Hepatocyte (in vitro differentiated cells): ENCODE data around the gene KMT2D. TPM values are rescaled to one million over a fixed set of nuclear protein-coding genes. Genes with fewer than 3 reads are reported as not detected.

ENCODE experiments used
- DNase-seq: peaks from one replicate; pipeline ENCODE4 v3.0.0-alpha.2; 2016; ENCODE audit warnings: low spot score
- H2AFZ ChIP-seq: fragments of 200-600 bp; sonication (generic); 2 replicates; pipeline ENCODE4 v1.6.0; 2016; ENCODE audit warnings: antibody characterized with exemption, mild to moderate bottlenecking
- H3K27ac ChIP-seq: fragments of 200-600 bp; sonication (generic); 2 replicates; pipeline ENCODE4 v1.5.1; 2016; ENCODE audit warnings: mild to moderate bottlenecking
- H3K27me3 ChIP-seq: fragments of 200-600 bp; sonication (generic); 2 replicates; pipeline ENCODE4 v1.6.1; 2016
- H3K36me3 ChIP-seq: fragments of 200-600 bp; sonication (generic); replicated peaks from 2 replicates; pipeline ENCODE4 v1.5.1; 2016; ENCODE audit warnings: low read depth; ENCODE audit not compliant: insufficient read depth
- H3K4me1 ChIP-seq: fragments of 200-600 bp; sonication (generic); 2 replicates; pipeline ENCODE4 v1.5.1; 2016; ENCODE audit warnings: mild to moderate bottlenecking, moderate library complexity; ENCODE audit not compliant: insufficient read depth
- H3K4me2 ChIP-seq: fragments of 200-600 bp; sonication (generic); 2 replicates; pipeline ENCODE4 v1.6.0; 2016
- H3K4me3 ChIP-seq: fragments of 200-600 bp; sonication (generic); 2 replicates; pipeline ENCODE4 v1.5.1; 2016; ENCODE audit warnings: mild to moderate bottlenecking
- H3K79me2 ChIP-seq: fragments of 200-600 bp; sonication (generic); 2 replicates; pipeline ENCODE4 v1.6.0; 2017; ENCODE audit warnings: mild to moderate bottlenecking
- H3K9me2 ChIP-seq: fragments of 200-600 bp; sonication (generic); replicated peaks from 2 replicates; pipeline ENCODE4 v1.6.0; 2017; ENCODE audit warnings: mild to moderate bottlenecking; ENCODE audit not compliant: insufficient read depth
- H3K9me3 ChIP-seq: fragments of 200-600 bp; sonication (generic); 2 replicates; pipeline ENCODE4 v1.5.1; 2016; ENCODE audit warnings: low read depth, mild to moderate bottlenecking
- H4K20me1 ChIP-seq: fragments of 200-600 bp; sonication (generic); 2 replicates; pipeline ENCODE4 v1.6.0; 2016; ENCODE audit warnings: mild to moderate bottlenecking; ENCODE audit not compliant: insufficient read depth, poor library complexity, severe bottlenecking
- CTCF ChIP-seq: fragments of 200-600 bp; sonication (generic); IDR thresholded peaks from 2 replicates; pipeline ENCODE4 v1.5.1; 2016; ENCODE audit warnings: antibody characterized with exemption, mild to moderate bottlenecking; ENCODE audit not compliant: poor library complexity
- EZH2 ChIP-seq: fragments of 200-600 bp; sonication (generic); IDR thresholded peaks from 2 replicates; pipeline ENCODE4 v1.6.1; 2016; ENCODE audit warnings: antibody characterized with exemption, mild to moderate bottlenecking, borderline replicate concordance
- EZH2phosphoT487 ChIP-seq: fragments of 200-600 bp; sonication (generic); IDR thresholded peaks from one replicate; pipeline ENCODE4 v1.6.1; 2018; ENCODE audit warnings: antibody characterized with exemption, mild to moderate bottlenecking, low read depth, moderate library complexity; ENCODE audit not compliant: unreplicated experiment, severe bottlenecking
- WGBS: methylation state at CpG from one replicate; pipeline ENCODE4 v1.1.6; 2016; ENCODE audit warnings: low lambda C conversion rate; ENCODE audit errors: missing lambda C conversion rate; 5-methylcytosine and 5-hydroxymethylcytosine counted together
- polyA plus RNA-seq: library from polyadenylated mRNA; unstranded; fragments of >200 nt; fragmentation: Nextera tagmentation; extraction: Ambion mirVana; gene quantifications from 2 replicates; pipeline ENCODE4 v1.2.1, GENCODE V29; 2016
- total RNA-seq: library from RNA; depleted of rRNA; stranded (reverse); fragments of >200 nt; gene quantifications from 2 replicates; pipeline ENCODE4 v1.2.3, GENCODE V29; 2014

The KMT2D gene
- total and polyA plus RNA-seq, 2 experiments from 2014 or later: 31.2 to 37.3 TPM

DNA sequence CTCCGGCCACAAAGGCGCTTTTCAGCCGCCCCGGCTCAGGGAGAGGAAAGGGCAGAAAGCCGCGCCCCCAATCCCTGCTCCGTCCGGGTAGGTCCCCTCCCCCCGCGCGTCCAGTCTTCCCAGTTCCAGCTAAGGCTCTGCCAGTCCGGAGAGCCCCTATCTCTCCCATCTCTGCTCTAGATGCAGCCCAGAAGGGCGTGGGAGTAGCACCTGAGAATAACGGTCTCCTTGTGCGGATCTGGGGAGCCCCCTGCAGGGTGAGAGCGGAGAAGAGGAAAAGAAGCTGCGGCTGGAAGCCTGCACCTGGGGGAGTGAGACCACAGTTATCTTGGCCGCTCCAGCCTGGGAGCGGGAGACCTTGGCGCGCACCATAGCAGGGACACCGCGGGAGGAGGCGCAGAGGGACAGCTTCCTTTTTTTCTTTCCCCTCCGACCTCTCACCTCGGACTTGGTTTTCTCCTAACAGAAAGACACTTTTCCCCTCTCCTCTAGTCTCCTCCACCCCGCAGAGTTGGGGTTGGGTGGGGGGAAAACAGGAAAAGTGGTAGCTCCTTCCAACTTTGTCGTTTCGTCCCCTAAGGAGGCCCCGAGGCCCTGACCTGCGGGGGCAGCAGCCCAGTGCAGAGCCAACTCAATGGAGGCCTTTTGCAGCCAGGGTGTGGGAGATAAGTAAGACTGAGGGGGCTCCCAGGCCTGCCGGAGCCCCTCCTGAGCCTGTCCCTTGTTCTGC lies 31.7 kb upstream of the KMT2D start:
- peak; percentile 48 for TF ChIP-seq CTCF
- TF ChIP-seq EZH2phosphoT487: no peak
- TF ChIP-seq EZH2: peak; percentile 86
- peak; percentile 47 for DNase-seq
- Histone ChIP-seq H3K4me2 (peak overlapping the region; percentile 65), H3K27me3 (peaks cover 74% of the 10 kb centered on the region), H3K9me3 (no peaks in the 10 kb centered on the region), H3K36me3 (no peaks in the 10 kb centered on the region), H3K9me2 (no peaks in the 10 kb centered on the region), H3K4me1 (peaks cover 10% of the 10 kb centered on the region), H2AFZ (no peak overlapping the region), H3K27ac (no peak overlapping the region), H4K20me1 (no peaks in the 10 kb centered on the region), H3K4me3 (no peak overlapping the region), H3K79me2 (no peaks in the 10 kb centered on the region)
- 9% methylated on average over 29 of the region's 32 CpGs for WGBS

- no peaks in the 10 kb centered on the region for H3K79me2 ChIP-seq
- 9% methylated on average over 11 of the region's 14 CpGs for WGBS
- TF ChIP-seq CTCF: no peak
- TF ChIP-seq EZH2: no peak
- no peak for TF ChIP-seq EZH2phosphoT487
- peak overlapping the region; percentile 65 for H3K4me2 ChIP-seq
- no peaks in the 10 kb centered on the region for H3K9me2 ChIP-seq
- peaks cover 10% of the 10 kb centered on the region for H3K4me1 ChIP-seq
- peaks cover 74% of the 10 kb centered on the region for H3K27me3 ChIP-seq
- H3K27ac ChIP-seq: no peak overlapping the region
- no peak overlapping the region for H3K4me3 ChIP-seq
- no peak for DNase-seq
- H3K9me3 ChIP-seq: no peaks in the 10 kb centered on the region
- no peaks in the 10 kb centered on the region for H4K20me1 ChIP-seq
- H2AFZ ChIP-seq: no peak overlapping the region
- no peaks in the 10 kb centered on the region for H3K36me3 ChIP-seq
These were observed 31.2 kb upstream of the KMT2D start for GRCh38 chr12:49091836-49092085.

DNA sequence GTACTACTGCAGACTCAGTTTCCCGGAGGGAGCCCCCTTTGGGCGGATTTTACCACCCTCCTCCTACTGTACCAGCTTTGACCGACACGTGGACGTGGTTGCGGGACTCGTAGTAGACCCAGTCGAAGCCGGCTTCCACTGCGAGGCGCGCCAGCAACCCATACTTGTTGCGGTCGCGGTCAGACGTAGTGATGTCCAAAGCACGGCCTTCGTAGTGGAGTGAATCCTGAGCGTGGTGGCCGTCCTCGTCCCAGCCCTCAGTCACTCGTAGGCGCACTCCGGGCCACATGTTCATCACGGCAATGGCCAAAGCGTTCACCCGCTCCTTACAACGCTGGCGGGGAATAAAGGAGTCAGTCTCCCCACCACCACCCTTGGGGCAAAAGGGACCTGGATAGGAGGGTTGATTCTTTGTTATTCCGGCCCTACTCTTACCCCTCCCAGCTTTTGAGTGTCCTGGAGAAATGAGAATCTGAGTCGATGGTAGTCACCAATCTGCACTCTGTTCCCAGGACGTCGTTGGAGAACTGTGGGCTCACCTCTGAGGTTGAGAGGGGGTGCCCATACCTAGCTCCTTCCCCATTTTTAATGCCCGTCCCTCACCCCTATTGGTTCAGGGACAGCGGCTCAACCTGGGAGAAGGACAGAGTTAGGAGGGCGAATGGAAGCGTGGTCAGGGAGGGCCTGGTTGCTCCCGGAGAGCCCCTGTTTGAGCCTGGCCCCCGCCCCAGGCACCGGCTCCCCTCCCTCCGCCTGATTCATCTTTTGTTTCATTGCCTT lies 30.7 kb upstream of the KMT2D start:
- DNase-seq: no peak
- Histone ChIP-seq H3K79me2 (no peaks in the 10 kb centered on the region), H3K4me3 (no peak overlapping the region), H3K9me3 (no peaks in the 10 kb centered on the region), H3K36me3 (no peaks in the 10 kb centered on the region), H3K4me2 (no peak overlapping the region), H4K20me1 (no peaks in the 10 kb centered on the region), H3K27ac (no peak overlapping the region), H3K9me2 (no peaks in the 10 kb centered on the region), H3K27me3 (peaks cover 74% of the 10 kb centered on the region), H2AFZ (no peak overlapping the region), H3K4me1 (peaks cover 10% of the 10 kb centered on the region)
- TF ChIP-seq EZH2: no peak
- TF ChIP-seq CTCF: no peak
- TF ChIP-seq EZH2phosphoT487: no peak
- WGBS: 70% methylated on average over 35 of the region's 41 CpGs
